ENCODE results near the gene CADM2. TPM values are rescaled to one million over a fixed set of nuclear protein-coding genes. Genes with fewer than 3 reads are reported as not detected.

Gene CADM2
- total RNA-seq, 4 donors from 2014 or later: 9.6 to 16.2 (median 11.5) TPM

DNA sequence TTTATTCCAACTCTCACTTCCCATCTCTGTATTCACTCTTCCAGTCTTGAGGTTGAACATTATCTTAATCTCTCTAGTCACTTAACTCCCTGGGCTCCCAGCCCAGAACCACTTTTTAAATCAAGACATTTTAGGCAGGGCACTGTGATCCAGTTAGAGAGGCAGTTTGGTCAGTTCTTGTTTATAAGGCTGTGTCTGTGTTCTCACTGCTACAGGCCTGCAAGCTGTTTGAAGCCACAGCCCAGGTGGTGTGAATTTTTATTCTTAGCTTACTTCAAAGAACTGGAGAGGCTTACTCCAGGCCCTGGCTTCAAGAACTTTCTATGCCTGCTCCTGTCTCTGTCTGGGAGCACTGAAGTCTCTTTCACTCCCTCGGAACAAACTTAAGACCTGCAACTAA, 906.1 kb downstream of the CADM2 start:
- 58% methylated on average over 1 of the region's 1 CpG for WGBS
- H3K36me3 ChIP-seq: no peaks in the 10 kb centered on the region
- no peaks in the 10 kb centered on the region for H3K27me3 ChIP-seq
- no peak for DNase-seq (ENCODE audit: extremely low spot score)
- H3K4me1 ChIP-seq: no peaks in the 10 kb centered on the region
- intact Hi-C loops (cut with DNase I): no loop called here
- H3K27ac ChIP-seq (replicated peaks in 1 of 4): no peak overlapping the region
- TF ChIP-seq POLR2A (IDR thresholded peaks at IDR 0.05; ENCODE audit: low read depth) (no peak), CTCF (IDR thresholded peaks at IDR 0.05) (no peak), EP300 (IDR thresholded peaks at IDR 0.05) (no peak), POLR2AphosphoS5 (IDR thresholded peaks at IDR 0.05) (no peak)
- H3K4me3 ChIP-seq: no peak overlapping the region
- no peaks in the 10 kb centered on the region for H3K9me3 ChIP-seq

DNA sequence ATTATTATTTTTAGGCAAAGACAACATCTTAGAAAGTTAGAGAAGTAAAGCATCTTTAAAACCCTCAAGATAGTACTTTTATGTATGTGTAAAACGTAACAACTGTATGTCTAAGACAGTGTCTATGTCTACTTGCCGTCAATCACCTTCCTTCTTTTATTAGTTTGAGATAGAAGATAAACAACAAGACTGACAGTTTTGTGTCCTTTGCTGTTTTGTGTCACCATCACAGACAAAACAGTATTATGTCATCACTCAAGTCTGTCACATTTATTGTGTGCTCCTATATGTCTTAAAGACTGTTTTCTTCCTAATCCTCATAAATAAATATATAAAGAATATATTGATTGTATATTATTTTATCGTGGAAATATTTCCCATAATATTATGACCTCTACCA, 908.3 kb downstream of the CADM2 start:
- WGBS: 89% methylated on average over 3 of the region's 3 CpGs

GRCh38 chr3:85875589-85875988, 916.8 kb downstream of the CADM2 start:
- H3K4me1 ChIP-seq: no peaks in the 10 kb centered on the region

More for the DNA sequence above, 908.3 kb downstream of the CADM2 start:
- Histone ChIP-seq H3K4me1 (no peaks in the 10 kb centered on the region), H3K4me3 (no peak overlapping the region), H3K27ac (replicated peaks in 1 of 4) (no peak overlapping the region), H3K36me3 (no peaks in the 10 kb centered on the region), H3K27me3 (no peaks in the 10 kb centered on the region), H3K9me3 (no peaks in the 10 kb centered on the region)
- intact Hi-C loops (cut with DNase I): no loop called here
- DNase-seq (ENCODE audit: extremely low spot score): no peak
- no peak for TF ChIP-seq POLR2AphosphoS5 (IDR thresholded peaks at IDR 0.05)
- TF ChIP-seq EP300 (IDR thresholded peaks at IDR 0.05): no peak

GRCh38 chr3:85877631-85878030, 918.8 kb downstream of the CADM2 start:
- intact Hi-C loops (cut with DNase I): no loop called here
- H3K4me3 ChIP-seq: no peak overlapping the region
- DNase-seq (ENCODE audit: extremely low spot score): no peak
- H3K27ac ChIP-seq (replicated peaks in 1 of 4): no peak overlapping the region
- no peaks in the 10 kb centered on the region for H3K36me3 ChIP-seq
- TF ChIP-seq POLR2AphosphoS5 (IDR thresholded peaks at IDR 0.05) (no peak), POLR2A (IDR thresholded peaks at IDR 0.05; ENCODE audit: low read depth) (no peak), CTCF (IDR thresholded peaks at IDR 0.05) (no peak), EP300 (IDR thresholded peaks at IDR 0.05) (no peak)
- no peaks in the 10 kb centered on the region for H3K27me3 ChIP-seq
- no peaks in the 10 kb centered on the region for H3K4me1 ChIP-seq
- no peaks in the 10 kb centered on the region for H3K9me3 ChIP-seq

More at GRCh38 chr3:85875589-85875988, 916.8 kb downstream of the CADM2 start:
- H3K9me3 ChIP-seq: no peaks in the 10 kb centered on the region
- no peak for TF ChIP-seq CTCF (IDR thresholded peaks at IDR 0.05)
- no peak for TF ChIP-seq EP300 (IDR thresholded peaks at IDR 0.05)
- TF ChIP-seq POLR2A (IDR thresholded peaks at IDR 0.05; ENCODE audit: low read depth): no peak
- TF ChIP-seq POLR2AphosphoS5 (IDR thresholded peaks at IDR 0.05): no peak
- H3K27ac ChIP-seq (replicated peaks in 1 of 4): no peak overlapping the region
- no peak for DNase-seq (ENCODE audit: extremely low spot score)
- H3K36me3 ChIP-seq: no peaks in the 10 kb centered on the region
- intact Hi-C loops (cut with DNase I): no loop called here
- H3K4me3 ChIP-seq: no peak overlapping the region
- H3K27me3 ChIP-seq: no peaks in the 10 kb centered on the region

DNA sequence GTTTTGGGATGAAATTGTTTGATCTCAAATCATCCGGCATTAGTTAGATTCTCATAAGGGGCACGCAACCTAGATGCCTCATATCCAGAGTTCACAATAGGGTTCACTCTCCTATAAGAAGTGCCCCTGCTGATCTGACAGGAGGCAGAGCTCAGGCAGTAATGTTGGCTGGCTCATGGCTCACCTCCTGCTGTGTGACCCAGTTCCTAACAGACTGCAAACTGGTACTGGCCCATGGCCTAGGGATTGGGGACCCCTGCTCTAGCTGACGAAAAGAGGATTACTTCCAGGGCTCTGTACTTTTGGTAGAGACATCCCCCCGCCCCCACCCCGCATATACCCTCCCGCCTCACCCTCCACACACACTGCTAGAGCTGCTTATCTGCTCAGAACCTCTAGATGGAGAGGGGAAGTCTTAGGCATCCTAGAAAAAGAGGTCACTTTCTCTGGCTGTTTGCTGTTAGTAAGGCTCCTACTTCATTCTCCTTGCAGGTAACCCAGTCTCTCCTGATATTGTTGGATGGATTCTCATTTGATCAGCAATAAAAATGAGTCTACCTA, 923.1 kb downstream of the CADM2 start:
- TF ChIP-seq POLR2AphosphoS5 (IDR thresholded peaks at IDR 0.05) (no peak), EP300 (IDR thresholded peaks at IDR 0.05) (no peak), POLR2A (IDR thresholded peaks at IDR 0.05; ENCODE audit: low read depth) (no peak), CTCF (IDR thresholded peaks at IDR 0.05) (no peak)
- Histone ChIP-seq H3K27ac (replicated peaks in 1 of 4) (no peak overlapping the region), H3K27me3 (no peaks in the 10 kb centered on the region), H3K9me3 (no peaks in the 10 kb centered on the region), H3K4me1 (no peaks in the 10 kb centered on the region), H3K4me3 (no peak overlapping the region), H3K36me3 (no peaks in the 10 kb centered on the region)
- WGBS: 100% methylated on average over 4 of the region's 6 CpGs
- DNase-seq (ENCODE audit: extremely low spot score): no peak
- intact Hi-C loops (cut with DNase I): no loop called here
